ENCODE data around the gene SI.

GRCh38 chr3:164940745-164941144 is 137.6 kb downstream of the SI start:
- TF ChIP-seq CTCF (IDR thresholded peaks at IDR 0.05) (no peak), POLR2A (IDR thresholded peaks at IDR 0.05) (no peak)

Measured in testis (tissue), 2 donors.